Fibroblast of mammary gland (primary cell): Measurements from ENCODE around the gene PHACTR1.
A peak's percentile ranks its signal among the peaks of the same experiment; 100 is the strongest.

Experiments used
- DNase-seq: peaks from one replicate; pipeline ENCODE4 v3.0.0-alpha.2; 2010; ENCODE audit warnings: low read depth
- H3K4me3 ChIP-seq: 2 replicates; pipeline ENCODE4 v1.5.1; 2011; ENCODE audit warnings: low read depth, mild to moderate bottlenecking, low read length, moderate library complexity; ENCODE audit not compliant: control insufficient read depth
- CTCF ChIP-seq: conservative IDR thresholded peaks from 2 replicates; pipeline ENCODE4 v1.5.1; 2011; ENCODE audit warnings: low read depth, low read length, inconsistent platforms; ENCODE audit not compliant: control insufficient read depth, insufficient read depth

The PHACTR1 gene

GRCh38 chr6:13253272-13253671 lies 536.7 kb downstream of the PHACTR1 start:
- no peak for TF ChIP-seq CTCF
- no peak overlapping the region for H3K4me3 ChIP-seq
- no peak for DNase-seq

GRCh38 chr6:13256266-13257001 lies 539.9 kb downstream of the PHACTR1 start:
- no peak overlapping the region for H3K4me3 ChIP-seq
- no peak for TF ChIP-seq CTCF
- DNase-seq = peak; percentile 66

- TF ChIP-seq CTCF = no peak
- H3K4me3 ChIP-seq = no peak overlapping the region
- DNase-seq = no peak
These were observed 542.8 kb downstream of the PHACTR1 start for GRCh38 chr6:13259393-13259792.

- TF ChIP-seq CTCF = no peak
- DNase-seq = no peak
- no peak overlapping the region for H3K4me3 ChIP-seq
These were observed 543.6 kb downstream of the PHACTR1 start for GRCh38 chr6:13260101-13260598.

GRCh38 chr6:13260831-13261230 lies 544.3 kb downstream of the PHACTR1 start:
- no peak for DNase-seq
- no peak for TF ChIP-seq CTCF
- H3K4me3 ChIP-seq = no peak overlapping the region

GRCh38 chr6:13261464-13261994 lies 545.0 kb downstream of the PHACTR1 start:
- no peak overlapping the region for H3K4me3 ChIP-seq
- no peak for TF ChIP-seq CTCF
- DNase-seq = no peak
